PFSK-1 (cell line): Measurements from ENCODE around the gene TSPAN15.

Source experiments
- SIN3A ChIP-seq: IDR thresholded peaks from 2 replicates; pipeline ENCODE4 v1.6.1; 2012; ENCODE audit warnings: mild to moderate bottlenecking, low read length, moderate library complexity, borderline replicate concordance; ENCODE audit not compliant: insufficient read depth
- TF ChIP-seq, protein P1 (sequence below), 2 experiments: IDR thresholded peaks; 2 replicates each; pipeline versions ENCODE4 v1.6.1 to v1.8.0; 2011 to 2012; ENCODE audit warnings: low read depth in 2 of 2, low read length in 2 of 2, control low read depth in 1 of 2, inconsistent platforms in 1 of 2, mild to moderate bottlenecking in 1 of 2, moderate library complexity in 1 of 2; ENCODE audit not compliant: insufficient read depth in 1 of 2

DNA sequence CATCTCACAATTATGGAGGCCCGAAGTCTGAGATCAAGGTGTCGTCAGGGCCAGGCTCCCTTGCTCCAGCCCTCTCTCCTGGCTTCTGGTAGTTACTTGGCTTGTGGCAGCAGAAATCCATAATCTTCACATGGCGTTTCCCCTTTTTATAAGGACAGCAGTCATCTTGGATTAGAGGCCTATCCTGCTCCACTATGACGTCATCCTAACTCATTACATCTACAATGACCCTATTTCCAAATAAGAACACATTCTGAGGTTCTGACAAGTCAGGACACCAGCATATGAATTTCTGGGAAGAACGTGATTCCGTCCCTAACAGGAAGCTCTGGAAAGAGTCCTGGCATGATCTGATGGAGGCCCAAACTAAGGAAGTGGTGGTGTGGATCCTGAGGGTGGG lies 86.2 kb downstream of the TSPAN15 start:
- no peak for TF ChIP-seq SIN3A
- TF ChIP-seq, protein P1, sequence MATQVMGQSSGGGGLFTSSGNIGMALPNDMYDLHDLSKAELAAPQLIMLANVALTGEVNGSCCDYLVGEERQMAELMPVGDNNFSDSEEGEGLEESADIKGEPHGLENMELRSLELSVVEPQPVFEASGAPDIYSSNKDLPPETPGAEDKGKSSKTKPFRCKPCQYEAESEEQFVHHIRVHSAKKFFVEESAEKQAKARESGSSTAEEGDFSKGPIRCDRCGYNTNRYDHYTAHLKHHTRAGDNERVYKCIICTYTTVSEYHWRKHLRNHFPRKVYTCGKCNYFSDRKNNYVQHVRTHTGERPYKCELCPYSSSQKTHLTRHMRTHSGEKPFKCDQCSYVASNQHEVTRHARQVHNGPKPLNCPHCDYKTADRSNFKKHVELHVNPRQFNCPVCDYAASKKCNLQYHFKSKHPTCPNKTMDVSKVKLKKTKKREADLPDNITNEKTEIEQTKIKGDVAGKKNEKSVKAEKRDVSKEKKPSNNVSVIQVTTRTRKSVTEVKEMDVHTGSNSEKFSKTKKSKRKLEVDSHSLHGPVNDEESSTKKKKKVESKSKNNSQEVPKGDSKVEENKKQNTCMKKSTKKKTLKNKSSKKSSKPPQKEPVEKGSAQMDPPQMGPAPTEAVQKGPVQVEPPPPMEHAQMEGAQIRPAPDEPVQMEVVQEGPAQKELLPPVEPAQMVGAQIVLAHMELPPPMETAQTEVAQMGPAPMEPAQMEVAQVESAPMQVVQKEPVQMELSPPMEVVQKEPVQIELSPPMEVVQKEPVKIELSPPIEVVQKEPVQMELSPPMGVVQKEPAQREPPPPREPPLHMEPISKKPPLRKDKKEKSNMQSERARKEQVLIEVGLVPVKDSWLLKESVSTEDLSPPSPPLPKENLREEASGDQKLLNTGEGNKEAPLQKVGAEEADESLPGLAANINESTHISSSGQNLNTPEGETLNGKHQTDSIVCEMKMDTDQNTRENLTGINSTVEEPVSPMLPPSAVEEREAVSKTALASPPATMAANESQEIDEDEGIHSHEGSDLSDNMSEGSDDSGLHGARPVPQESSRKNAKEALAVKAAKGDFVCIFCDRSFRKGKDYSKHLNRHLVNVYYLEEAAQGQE (IDR thresholded peaks at IDR 0.05; ENCODE audit: insufficient read depth in 1 of 2, low read depth in 2 of 2, low read length in 2 of 2), result no peak
